A673 (cell line): ENCODE data around the gene CLCNKA. TPM values are rescaled to one million over a fixed set of nuclear protein-coding genes. Genes with fewer than 3 reads are reported as not detected.
A peak's percentile ranks its signal among the peaks of the same experiment; 100 is the strongest.

ENCODE experiments used
- Bru-seq: library from RNA; stranded (reverse); fragments of 400-500 nt; gene quantifications from one replicate; lab custom pipeline; 2021; lab: Mats Ljungman, UMichigan
- BruChase-seq, 2 experiments: library from RNA; stranded (reverse); fragments of 400-500 nt; gene quantifications; one replicate each; lab custom pipeline; 2021; lab: Mats Ljungman, UMichigan
- BruUV-seq: library from RNA; stranded (reverse); fragments of 400-500 nt; replicated peaks from 2 replicates; lab custom pipeline; 2021; lab: Mats Ljungman, UMichigan
- CTCF ChIA-PET: fragments of 300-600 bp; sonication (Branson Sonifier 250); formaldehyde crosslinking; loops from one replicate; lab custom pipeline; 2022; ENCODE audit warnings: antibody characterized with exemption; lab: Charles Lee
- POLR2A ChIA-PET: fragments of 300-600 bp; sonication (Branson Sonifier 250); formaldehyde crosslinking; loops from one replicate; lab custom pipeline; 2022; ENCODE audit warnings: antibody characterized with exemption; ENCODE audit not compliant: low non-redundant PET; lab: Charles Lee
- DNase-seq: peaks from one replicate; pipeline ENCODE4 v3.0.0-alpha.2; 2015; ENCODE audit warnings: low spot score
- H3K27ac ChIP-seq: fragments of 200-600 bp; sonication (generic); 2 replicates; pipeline ENCODE4 v1.5.1; 2016; ENCODE audit warnings: mixed run types, low read depth, mild to moderate bottlenecking, mixed read lengths, antibody characterized with exemption, low read length; ENCODE audit not compliant: poor library complexity, severe bottlenecking
- H3K27me3 ChIP-seq: fragments of 200-600 bp; sonication (generic); replicated peaks from 2 replicates; pipeline ENCODE4 v1.6.1; 2017; ENCODE audit warnings: mixed run types, low read depth, mild to moderate bottlenecking, mixed read lengths, antibody characterized with exemption, low read length; ENCODE audit not compliant: insufficient read depth, poor library complexity
- H3K36me3 ChIP-seq: fragments of 200-600 bp; sonication (generic); 2 replicates; pipeline ENCODE4 v1.6.1; 2016; ENCODE audit warnings: mixed run types, mild to moderate bottlenecking, mixed read lengths, antibody characterized with exemption, low read length; ENCODE audit not compliant: insufficient read depth, poor library complexity, severe bottlenecking
- H3K4me1 ChIP-seq: fragments of 200-600 bp; sonication (generic); 2 replicates; pipeline ENCODE4 v1.6.1; 2017; ENCODE audit warnings: mixed run types, mild to moderate bottlenecking, mixed read lengths, antibody characterized with exemption, low read length; ENCODE audit not compliant: insufficient read depth, poor library complexity, severe bottlenecking
- H3K4me3 ChIP-seq: fragments of 200-600 bp; sonication (generic); 2 replicates; pipeline ENCODE4 v1.5.1; 2016; ENCODE audit warnings: low read depth, mixed run types, mild to moderate bottlenecking, mixed read lengths, low read length; ENCODE audit not compliant: poor library complexity, severe bottlenecking
- H3K9me3 ChIP-seq: fragments of 200-600 bp; sonication (generic); 2 replicates; pipeline ENCODE4 v1.6.1; 2016; ENCODE audit warnings: mixed run types, low read depth, mild to moderate bottlenecking, mixed read lengths, antibody characterized with exemption, low read length; ENCODE audit not compliant: poor library complexity, severe bottlenecking
- CTCF ChIP-seq: fragments of 300-800, 200-600 bp; sonication (generic); conservative IDR thresholded peaks from 2 replicates; pipeline ENCODE4 v1.5.1; 2017; ENCODE audit warnings: low read depth, mild to moderate bottlenecking, antibody characterized with exemption, low read length, moderate library complexity, mixed read lengths
- EZH2 ChIP-seq: fragments of 200-600 bp; sonication (generic); IDR thresholded peaks from 2 replicates; pipeline ENCODE4 v1.6.1; 2017; ENCODE audit warnings: borderline replicate concordance, low read depth, mild to moderate bottlenecking, mixed read lengths, antibody characterized with exemption, low read length; ENCODE audit not compliant: poor library complexity, severe bottlenecking
- intact Hi-C: fragments of 100-400 bp; cut with micrococcal nuclease; formaldehyde crosslinking; loops from one replicate; pipeline ENCODE4 v1.10.0; 2022; ENCODE audit not compliant: unreplicated experiment
- long read RNA-seq: library from polyadenylated mRNA; stranded (forward); transcript quantifications from one replicate; pipeline ENCODE4 v2.0.0, GENCODE V29; 2022
- total RNA-seq: library from RNA; stranded (reverse); gene quantifications from 2 replicates; pipeline ENCODE4 v1.2.3, GENCODE V29; 2021

The CLCNKA gene
- total RNA-seq (0.26 TPM in 1 of 2 replicates, not detected in the other), Bru-seq, nascent RNA (not detected), BruChase-seq, experiment 1, labeled RNA remaining after a 2-hour chase (not detected), BruChase-seq, experiment 2, labeled RNA remaining after a 6-hour chase (not detected)
- long read RNA-seq, result 0 reads

GRCh38 chr1:16021681-16022080, at the start of gene CLCNKA:
Gene CLCNKA, plus strand, starts transcription at chr1:16022036. Its CDS starts 584 bp downstream, at chr1:16022620.
- H3K27ac ChIP-seq, result no peak within 1 kb of the TSS
- POLR2A ChIA-PET, result no interaction called here
- H3K4me1 ChIP-seq, result no peaks in the 10 kb centered on the region
- DNase-seq, result no peak
- CTCF ChIA-PET, result no interaction called here
- no peak for TF ChIP-seq CTCF
- no peaks in the 10 kb centered on the region for H3K36me3 ChIP-seq
- no peaks in the 10 kb centered on the region for H3K9me3 ChIP-seq
- H3K4me3 ChIP-seq, result no peak within 1 kb of the TSS
- no peaks in the 10 kb centered on the region for H3K27me3 ChIP-seq
- intact Hi-C loops, result no loop called here
- BruUV-seq, result no TSS peak

GRCh38 chr1:15972409-15972808, 49.4 kb upstream of the CLCNKA start:
- TSS peak; percentile 6 for BruUV-seq

DNA sequence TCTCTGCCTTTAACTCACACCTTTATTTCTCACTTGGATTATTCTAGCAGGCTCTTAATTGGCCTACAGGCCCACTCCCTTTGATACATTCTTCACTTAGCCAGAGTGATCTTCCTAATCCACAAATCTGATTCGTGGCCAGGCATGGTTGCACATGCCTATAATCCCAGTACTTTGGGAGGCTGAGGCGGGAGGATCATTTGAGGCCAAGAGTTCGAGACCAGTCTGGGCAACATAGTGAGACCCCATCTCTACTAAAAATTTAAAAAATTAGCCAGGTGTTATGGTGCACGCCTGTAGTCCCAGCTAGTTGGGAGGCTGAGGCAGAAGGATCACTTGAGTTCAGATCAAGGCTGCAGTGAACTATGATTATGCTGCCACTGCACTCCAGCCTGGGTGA, 48.1 kb upstream of the CLCNKA start:
- CTCF ChIA-PET, result no interaction called here
- POLR2A ChIA-PET, result no interaction called here
- no peaks in the 10 kb centered on the region for H3K4me1 ChIP-seq

More at GRCh38 chr1:15972409-15972808, 49.4 kb upstream of the CLCNKA start:
- ChIA-PET CTCF (no interaction called here), POLR2A (no interaction called here)
- Histone ChIP-seq H3K9me3 (no peaks in the 10 kb centered on the region), H3K4me1 (no peaks in the 10 kb centered on the region), H3K27me3 (no peaks in the 10 kb centered on the region), H3K36me3 (peaks cover 33% of the 10 kb centered on the region), H3K4me3 (no peak overlapping the region), H3K27ac (no peak overlapping the region)
- DNase-seq, result no peak
- intact Hi-C loops, result no loop called here
- TF ChIP-seq CTCF (no peak), EZH2 (no peak)

More for the DNA sequence above, 48.1 kb upstream of the CLCNKA start:
- intact Hi-C loops, result no loop called here
- TF ChIP-seq EZH2, result no peak
- TF ChIP-seq CTCF, result no peak
- H3K36me3 ChIP-seq, result peaks cover 29% of the 10 kb centered on the region
- DNase-seq, result no peak
- no peaks in the 10 kb centered on the region for H3K9me3 ChIP-seq
- no peak overlapping the region for H3K27ac ChIP-seq
- no peak overlapping the region for H3K4me3 ChIP-seq
- BruUV-seq, result no TSS peak
- no peaks in the 10 kb centered on the region for H3K27me3 ChIP-seq
